Astrocyte of the cerebellum (primary cell): ENCODE results near the gene ORC3.

Experiments
- DNase-seq: peaks from one replicate; pipeline ENCODE4 v3.0.0-alpha.2; 2011; ENCODE audit warnings: low read depth
- H3K4me3 ChIP-seq: 2 replicates; pipeline ENCODE4 v1.5.1; 2011; ENCODE audit warnings: mild to moderate bottlenecking, low read depth, low read length, moderate library complexity
- in situ Hi-C: cut with HindIII; loops from 2 replicates; pipeline ENCODE4 v1.10.0; 2017; ENCODE audit warnings: low sequenced_read_pairs
- TF ChIP-seq, protein P1 (sequence below): IDR thresholded peaks from 2 replicates; pipeline ENCODE4 v1.5.1; 2012; ENCODE audit warnings: low read length, low read depth, moderate library complexity, mild to moderate bottlenecking; ENCODE audit errors: missing control alignments

Gene ORC3

DNA sequence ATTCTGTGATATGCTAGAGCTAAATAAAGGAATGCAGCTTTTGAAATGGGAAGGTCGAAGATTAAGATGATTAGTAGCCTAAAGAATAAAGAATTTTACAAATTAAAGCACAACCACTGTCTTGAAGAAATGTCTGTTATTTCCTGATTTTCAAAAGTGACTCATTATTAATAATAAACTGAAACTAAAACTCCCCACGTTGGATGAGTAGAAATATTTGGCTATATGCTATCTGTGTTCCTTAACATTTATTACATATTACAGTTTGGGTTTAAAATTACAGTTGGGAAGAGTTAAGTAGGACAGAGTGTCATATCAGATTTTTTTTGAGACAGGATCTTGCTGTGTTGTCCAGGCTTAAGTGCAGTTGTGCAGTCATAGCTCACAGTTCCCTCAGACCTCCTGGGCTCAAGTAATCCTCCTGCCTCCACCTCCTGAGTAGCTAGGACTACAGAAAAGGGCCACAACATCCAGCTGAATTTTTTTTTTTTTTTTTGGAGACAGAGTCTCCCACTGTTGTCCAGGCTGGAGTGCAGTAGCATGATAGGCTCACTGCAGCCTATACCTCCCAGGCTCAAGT is 65.0 kb downstream of the ORC3 start:
- H3K4me3 ChIP-seq = no peak overlapping the region
- in situ Hi-C loops = no loop called here
- TF ChIP-seq, protein P1, sequence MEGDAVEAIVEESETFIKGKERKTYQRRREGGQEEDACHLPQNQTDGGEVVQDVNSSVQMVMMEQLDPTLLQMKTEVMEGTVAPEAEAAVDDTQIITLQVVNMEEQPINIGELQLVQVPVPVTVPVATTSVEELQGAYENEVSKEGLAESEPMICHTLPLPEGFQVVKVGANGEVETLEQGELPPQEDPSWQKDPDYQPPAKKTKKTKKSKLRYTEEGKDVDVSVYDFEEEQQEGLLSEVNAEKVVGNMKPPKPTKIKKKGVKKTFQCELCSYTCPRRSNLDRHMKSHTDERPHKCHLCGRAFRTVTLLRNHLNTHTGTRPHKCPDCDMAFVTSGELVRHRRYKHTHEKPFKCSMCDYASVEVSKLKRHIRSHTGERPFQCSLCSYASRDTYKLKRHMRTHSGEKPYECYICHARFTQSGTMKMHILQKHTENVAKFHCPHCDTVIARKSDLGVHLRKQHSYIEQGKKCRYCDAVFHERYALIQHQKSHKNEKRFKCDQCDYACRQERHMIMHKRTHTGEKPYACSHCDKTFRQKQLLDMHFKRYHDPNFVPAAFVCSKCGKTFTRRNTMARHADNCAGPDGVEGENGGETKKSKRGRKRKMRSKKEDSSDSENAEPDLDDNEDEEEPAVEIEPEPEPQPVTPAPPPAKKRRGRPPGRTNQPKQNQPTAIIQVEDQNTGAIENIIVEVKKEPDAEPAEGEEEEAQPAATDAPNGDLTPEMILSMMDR = no peak
- DNase-seq = no peak

DNA sequence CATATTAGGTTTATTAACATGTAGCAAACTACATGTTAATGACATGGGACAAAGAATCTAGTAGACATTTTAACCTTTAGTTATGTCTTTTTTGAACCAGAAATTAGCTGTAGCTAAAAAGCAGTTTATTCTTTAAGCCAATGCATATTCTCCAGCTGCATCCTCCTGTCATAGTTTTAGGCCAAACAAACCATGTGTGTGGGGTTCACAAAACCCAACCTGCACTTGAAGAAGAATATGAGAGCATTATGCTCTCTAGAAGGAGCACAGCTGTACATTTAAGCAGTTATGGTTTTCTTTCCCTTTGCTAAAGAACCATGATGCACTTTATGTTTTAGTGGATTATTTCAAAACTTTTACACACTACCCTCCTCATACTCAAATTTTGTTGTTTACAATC is 65.9 kb downstream of the ORC3 start:
- no peak for DNase-seq
- in situ Hi-C loops = no loop called here
- H3K4me3 ChIP-seq = no peak overlapping the region
- TF ChIP-seq, protein P1 = no peak

DNA sequence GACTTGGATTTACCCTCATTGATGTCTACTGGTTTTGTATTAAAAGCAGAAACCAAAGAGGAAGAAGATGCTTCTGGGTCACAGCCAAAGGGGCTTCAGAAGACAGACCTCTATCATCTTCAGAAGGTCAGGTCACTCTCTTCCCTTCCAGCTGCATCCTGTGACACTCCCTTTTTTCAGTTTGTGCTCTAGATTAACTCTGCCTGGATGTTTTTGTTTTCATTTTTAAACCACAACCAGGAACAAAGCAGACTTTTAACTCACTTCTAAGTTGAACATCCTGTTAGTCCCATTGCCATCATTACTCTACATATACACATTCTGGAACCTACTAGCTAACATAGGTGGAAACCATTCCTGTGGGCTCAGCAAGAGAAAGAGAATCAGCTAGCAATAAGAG is 66.9 kb downstream of the ORC3 start:
- TF ChIP-seq, protein P1 = no peak
- in situ Hi-C loops = no loop called here
- no peak overlapping the region for H3K4me3 ChIP-seq
- no peak for DNase-seq

DNA sequence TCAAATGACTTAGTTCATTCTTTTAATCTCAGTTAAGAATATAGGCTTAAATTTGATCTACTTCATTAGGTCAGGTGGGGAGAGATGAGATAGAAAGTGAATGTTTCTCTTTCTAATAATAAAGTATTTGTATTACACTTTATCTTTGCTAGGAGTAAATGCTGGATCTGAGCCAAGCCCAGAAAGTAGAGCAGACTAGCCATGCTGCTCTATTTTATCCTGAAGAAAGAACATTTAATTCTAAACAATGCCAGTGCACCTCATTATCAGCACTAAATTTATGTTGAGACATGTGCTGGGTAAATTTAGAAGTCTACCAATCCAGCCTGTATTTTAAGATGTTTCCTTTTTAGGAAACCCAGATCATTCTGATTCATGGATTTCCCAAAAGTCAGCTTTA is 68.6 kb downstream of the ORC3 start:
- in situ Hi-C loops = no loop called here
- TF ChIP-seq, protein P1 = no peak
- no peak for DNase-seq
- H3K4me3 ChIP-seq = no peak overlapping the region

DNA sequence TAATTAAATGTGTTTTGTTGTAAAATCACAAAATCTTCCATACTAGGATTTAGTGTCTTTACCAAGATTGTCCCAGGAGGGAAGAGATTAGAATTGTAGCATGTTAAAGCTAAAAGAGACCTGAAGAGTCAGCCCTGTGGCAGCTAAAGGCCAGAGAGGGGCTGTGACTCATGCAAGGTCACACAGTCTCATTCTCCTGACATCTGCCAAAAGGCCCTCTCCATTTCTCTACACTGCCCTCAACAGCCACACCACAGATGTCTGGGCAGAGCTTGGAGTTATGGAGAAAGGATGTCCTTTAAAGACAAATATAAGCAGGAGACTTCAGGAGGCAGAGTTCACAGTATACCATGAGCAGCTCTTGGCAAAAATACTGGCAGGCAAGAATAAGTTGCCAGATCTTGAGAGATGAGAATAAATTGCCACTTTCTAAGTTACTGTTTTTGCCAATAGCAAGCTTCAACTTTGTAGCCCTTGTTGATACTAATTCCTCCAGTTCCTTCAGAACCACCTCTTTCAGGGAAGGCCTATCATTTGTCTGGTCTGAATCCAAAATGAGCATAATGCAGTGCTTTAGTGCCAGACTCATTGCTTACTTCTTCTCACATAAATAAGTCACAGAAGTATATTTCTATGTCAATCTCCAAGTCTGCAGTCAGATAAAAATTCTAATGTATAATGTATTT is 70.4 kb downstream of the ORC3 start:
- H3K4me3 ChIP-seq = no peak overlapping the region
- TF ChIP-seq, protein P1 = no peak
- DNase-seq = no peak
- in situ Hi-C loops = loop anchor here (5.0 kb wide), 1 partner anchor 82 kb away; no protein-coding TSS in a partner anchor

DNA sequence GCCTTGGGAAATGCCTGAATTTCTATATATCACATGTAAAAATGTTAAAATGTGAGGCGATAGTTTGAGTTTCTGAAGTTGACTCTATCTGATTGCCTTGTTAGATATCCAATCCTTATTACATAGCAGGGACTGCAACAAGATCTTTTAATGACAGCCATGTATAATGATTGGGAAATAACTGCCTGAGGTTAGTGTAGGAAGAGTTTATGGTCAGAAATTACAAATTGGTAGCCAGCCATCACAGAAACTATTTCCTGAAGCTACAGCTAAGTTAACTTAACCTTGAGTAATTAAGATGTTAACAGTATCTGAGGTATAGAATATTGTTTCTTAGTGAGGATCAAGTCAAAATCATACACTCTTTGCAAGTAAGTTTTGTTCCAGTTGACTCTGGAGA is 71.1 kb downstream of the ORC3 start:
- in situ Hi-C loops = loop anchor here (5.0 kb wide), 1 partner anchor 81 kb away; no protein-coding TSS in a partner anchor
- TF ChIP-seq, protein P1 = no peak
- no peak overlapping the region for H3K4me3 ChIP-seq
- DNase-seq = no peak
